IPS-NIHi7 (cell line): ENCODE data around the gene ZNF557.

Experiments
- DNase-seq: peaks from one replicate; pipeline ENCODE4 v3.0.0; 2012; ENCODE audit warnings: mixed read lengths; ENCODE audit errors: extremely low spot score

ZNF557 gene

DNA sequence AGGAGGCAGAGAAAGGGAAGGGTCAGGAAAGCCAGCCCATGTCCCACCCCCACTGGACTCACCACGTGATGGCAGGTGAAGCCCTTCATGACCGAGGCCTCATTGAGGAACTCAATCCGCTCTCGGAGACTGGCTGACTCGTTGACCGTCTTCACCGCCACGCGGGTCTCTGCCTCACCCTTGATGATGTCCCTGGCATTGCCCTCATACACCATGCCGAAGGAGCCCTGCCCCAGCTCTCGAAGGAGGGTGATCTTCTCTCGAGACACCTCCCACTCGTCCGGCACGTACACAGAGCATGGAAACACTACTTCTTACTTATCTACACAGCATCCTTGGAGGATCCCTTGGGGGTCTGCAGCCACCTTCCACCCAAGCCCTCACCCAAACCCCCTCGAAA, 55.7 kb downstream of the ZNF557 start:
- no peak for DNase-seq

DNA sequence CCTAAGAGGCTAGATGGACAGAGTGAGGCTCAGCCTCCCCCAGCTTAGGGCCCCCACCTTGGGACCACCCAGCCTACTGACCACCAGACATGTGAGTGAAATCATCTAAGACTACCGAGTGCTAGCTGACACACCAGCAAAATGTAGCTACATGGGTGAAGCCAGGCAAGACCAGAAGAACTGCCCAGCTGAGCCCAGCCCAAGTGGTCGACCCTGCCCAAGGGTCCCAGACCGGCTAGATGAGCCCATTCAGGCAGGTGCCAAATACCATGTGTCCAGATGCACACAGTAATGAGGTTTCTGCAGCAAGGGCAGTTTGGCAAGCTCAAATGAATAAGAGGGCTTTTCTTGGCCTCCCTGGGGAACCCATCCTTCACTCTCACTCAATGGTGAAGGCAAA, 56.6 kb downstream of the ZNF557 start:
- DNase-seq, result no peak

DNA sequence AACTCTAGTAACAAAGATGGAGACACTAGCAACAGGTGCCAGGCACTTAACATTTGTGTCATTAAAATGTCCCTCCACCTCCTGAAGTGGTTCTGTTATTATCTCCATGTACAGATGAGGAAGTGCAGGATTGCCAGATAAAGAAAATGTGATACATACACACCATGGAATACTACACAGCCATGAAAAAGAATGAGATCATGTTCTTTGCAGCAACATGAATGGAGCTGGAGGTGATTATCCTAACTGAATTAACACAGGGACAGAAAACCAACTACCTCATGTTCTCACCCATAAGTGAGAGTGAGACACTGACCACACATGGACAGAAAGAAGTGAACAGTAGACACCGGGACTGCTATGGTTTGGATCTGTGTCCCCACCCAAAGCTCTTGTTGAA, 60.5 kb downstream of the ZNF557 start:
- no peak for DNase-seq

DNA sequence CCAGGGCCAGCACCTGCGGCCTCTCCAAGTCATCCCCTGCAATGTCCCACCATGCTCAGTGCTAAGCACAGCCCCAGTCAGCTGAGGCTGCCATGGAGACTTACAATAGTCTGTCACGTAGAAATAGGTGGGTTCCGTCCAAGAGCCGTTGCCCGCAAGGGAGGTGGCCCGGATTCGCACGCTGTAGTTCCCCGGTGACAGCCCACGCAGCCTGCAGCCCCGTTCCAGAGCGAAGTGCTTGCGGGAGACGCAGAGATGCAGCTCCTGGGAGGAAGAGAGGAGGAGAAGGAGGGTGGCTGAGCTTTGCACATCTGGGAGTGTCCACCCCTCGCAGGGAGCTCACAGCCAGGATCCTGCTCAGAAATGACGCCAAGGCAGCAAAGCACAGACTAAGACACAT, 62.6 kb downstream of the ZNF557 start:
- no peak for DNase-seq

DNA sequence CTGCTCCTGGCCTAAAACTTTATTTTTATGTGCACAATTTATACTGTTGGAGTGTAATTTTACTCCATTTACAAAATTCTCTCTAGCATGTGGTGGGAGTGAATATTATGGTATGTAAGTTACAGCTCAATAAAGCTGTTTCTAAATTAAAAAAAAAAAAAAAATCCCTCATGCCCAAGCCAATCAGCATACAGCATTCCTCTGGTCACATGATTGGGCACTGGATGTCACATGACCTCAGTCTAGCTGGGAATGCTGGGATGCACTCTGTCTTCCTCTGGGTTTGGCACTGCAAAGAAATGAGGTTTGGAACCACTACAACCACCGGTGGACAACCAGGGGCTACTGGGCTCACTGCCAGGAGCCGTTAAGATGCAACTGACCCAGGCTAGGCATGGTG, 67.6 kb downstream of the ZNF557 start:
- no peak for DNase-seq
